ENCODE results near the gene PRDX5.

- TF ChIP-seq, protein P1, sequence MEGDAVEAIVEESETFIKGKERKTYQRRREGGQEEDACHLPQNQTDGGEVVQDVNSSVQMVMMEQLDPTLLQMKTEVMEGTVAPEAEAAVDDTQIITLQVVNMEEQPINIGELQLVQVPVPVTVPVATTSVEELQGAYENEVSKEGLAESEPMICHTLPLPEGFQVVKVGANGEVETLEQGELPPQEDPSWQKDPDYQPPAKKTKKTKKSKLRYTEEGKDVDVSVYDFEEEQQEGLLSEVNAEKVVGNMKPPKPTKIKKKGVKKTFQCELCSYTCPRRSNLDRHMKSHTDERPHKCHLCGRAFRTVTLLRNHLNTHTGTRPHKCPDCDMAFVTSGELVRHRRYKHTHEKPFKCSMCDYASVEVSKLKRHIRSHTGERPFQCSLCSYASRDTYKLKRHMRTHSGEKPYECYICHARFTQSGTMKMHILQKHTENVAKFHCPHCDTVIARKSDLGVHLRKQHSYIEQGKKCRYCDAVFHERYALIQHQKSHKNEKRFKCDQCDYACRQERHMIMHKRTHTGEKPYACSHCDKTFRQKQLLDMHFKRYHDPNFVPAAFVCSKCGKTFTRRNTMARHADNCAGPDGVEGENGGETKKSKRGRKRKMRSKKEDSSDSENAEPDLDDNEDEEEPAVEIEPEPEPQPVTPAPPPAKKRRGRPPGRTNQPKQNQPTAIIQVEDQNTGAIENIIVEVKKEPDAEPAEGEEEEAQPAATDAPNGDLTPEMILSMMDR (IDR thresholded peaks at IDR 0.05) = no peak
- TF ChIP-seq POLR2A (IDR thresholded peaks at IDR 0.05) = no peak
Measured at GRCh38 chr11:64299847-64300648, 17.9 kb upstream of the PRDX5 start, which contains the start of gene CATSPERZ.

Measured in testis (tissue), 2 donors.